ENCODE measurements around the gene CDC42.

GRCh38 chr1:22111620-22112019, 59.1 kb downstream of the CDC42 start:
- TF ChIP-seq, protein P1, sequence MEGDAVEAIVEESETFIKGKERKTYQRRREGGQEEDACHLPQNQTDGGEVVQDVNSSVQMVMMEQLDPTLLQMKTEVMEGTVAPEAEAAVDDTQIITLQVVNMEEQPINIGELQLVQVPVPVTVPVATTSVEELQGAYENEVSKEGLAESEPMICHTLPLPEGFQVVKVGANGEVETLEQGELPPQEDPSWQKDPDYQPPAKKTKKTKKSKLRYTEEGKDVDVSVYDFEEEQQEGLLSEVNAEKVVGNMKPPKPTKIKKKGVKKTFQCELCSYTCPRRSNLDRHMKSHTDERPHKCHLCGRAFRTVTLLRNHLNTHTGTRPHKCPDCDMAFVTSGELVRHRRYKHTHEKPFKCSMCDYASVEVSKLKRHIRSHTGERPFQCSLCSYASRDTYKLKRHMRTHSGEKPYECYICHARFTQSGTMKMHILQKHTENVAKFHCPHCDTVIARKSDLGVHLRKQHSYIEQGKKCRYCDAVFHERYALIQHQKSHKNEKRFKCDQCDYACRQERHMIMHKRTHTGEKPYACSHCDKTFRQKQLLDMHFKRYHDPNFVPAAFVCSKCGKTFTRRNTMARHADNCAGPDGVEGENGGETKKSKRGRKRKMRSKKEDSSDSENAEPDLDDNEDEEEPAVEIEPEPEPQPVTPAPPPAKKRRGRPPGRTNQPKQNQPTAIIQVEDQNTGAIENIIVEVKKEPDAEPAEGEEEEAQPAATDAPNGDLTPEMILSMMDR (IDR thresholded peaks at IDR 0.05; ENCODE audit: insufficient read depth, low read depth, low read length): no peak
- TF ChIP-seq EZH2 (IDR thresholded peaks at IDR 0.05; ENCODE audit: insufficient read depth, low read length): no peak

Data from astrocyte (in vitro differentiated cells and primary cell).